ENCODE results near the gene KIZ.

Gene KIZ

DNA sequence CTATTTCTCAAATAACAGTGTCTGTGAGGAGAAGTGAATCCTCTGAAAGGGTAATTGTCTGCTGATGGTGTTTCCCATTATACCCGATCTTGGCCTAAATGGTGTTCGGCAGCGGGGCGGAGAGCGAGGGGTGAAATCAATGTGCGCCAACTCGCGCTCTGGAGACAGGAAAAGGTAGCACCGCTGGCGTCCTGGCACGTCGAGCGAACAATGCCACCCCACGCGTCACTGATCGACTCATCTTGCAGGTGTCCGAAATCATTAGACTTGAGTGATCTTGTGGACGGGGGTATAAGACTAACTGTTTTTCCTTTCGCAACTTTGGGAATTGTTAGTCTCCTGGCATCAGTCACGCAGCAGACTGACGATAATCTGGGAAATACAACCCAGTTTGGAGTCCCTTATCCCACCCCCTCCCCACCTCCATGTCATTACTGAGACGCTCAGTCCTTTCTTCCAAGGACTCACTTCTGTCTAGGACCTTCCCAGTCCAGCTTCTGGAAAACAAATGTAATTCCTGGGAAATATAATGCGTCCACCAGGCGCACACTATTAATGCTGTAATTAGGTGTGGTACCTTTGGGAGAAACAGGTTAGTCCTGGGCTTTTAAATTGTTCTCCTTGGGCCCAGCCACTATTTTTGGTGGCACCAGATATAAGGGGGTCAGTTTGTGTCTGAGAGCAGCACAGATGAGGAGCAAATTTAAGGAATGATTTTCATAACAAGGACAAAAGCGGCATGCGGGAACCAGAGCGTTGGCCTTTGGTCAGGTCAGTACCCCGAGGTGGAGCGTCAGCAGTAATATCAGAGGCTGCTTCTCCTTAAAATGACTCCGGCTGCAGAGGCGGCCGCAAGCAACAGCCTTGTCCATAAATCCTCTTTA is 22.1 kb upstream of the KIZ start:
- TF ChIP-seq CTCF (IDR thresholded peaks at IDR 0.05; ENCODE audit: borderline replicate concordance, extremely low read depth, low read length, poor library complexity, severe bottlenecking) (no peak), EZH2 (IDR thresholded peaks at IDR 0.05; ENCODE audit: borderline replicate concordance, low read depth, low read length, severe bottlenecking) (no peak)
- no peak for ATAC-seq (ENCODE audit: insufficient read depth, low read depth)
- Histone ChIP-seq H3K27me3 (ENCODE audit: insufficient read depth, low read length, poor library complexity) (peaks cover 15% of the 10 kb centered on the region), H3K79me2 (ENCODE audit: insufficient read depth, low read length) (no peaks in the 10 kb centered on the region), H3K36me3 (ENCODE audit: insufficient read depth, low read length) (no peaks in the 10 kb centered on the region), H3K9me3 (ENCODE audit: insufficient read depth, low read length, severe bottlenecking) (no peaks in the 10 kb centered on the region), H2AFZ (ENCODE audit: low read depth, low read length) (no peak overlapping the region), H3K4me1 (ENCODE audit: insufficient read depth, low read length) (no peaks in the 10 kb centered on the region), H3K4me2 (ENCODE audit: insufficient read depth, low read length) (no peak overlapping the region), H3K4me3 (ENCODE audit: low read depth in 1 of 2, low read length in 2 of 2) (no peak overlapping the region), H4K20me1 (ENCODE audit: insufficient read depth, low read length) (no peaks in the 10 kb centered on the region), H3K9ac (ENCODE audit: low read depth, low read length) (no peak overlapping the region), H3K27ac (ENCODE audit: low read length) (no peak overlapping the region)
- no peak for DNase-seq

DNA sequence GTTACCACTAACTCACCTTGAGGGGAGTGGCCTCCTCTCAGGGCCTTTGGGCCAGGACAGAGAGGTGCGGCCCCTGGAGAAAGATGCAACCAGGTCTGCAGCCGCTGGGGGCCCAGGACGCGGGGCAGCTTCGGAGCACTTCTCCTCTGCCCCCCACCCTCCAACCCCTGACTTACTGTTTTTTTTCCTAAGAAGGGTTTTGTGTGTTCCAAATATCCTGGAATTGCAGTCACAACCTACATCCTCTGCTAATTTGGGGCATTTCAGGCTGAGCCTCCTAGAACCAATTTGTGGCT is 21.5 kb upstream of the KIZ start:
- DNase-seq (no peak), ATAC-seq (ENCODE audit: insufficient read depth, low read depth) (no peak)
- H3K4me2 ChIP-seq (ENCODE audit: insufficient read depth, low read length): no peak overlapping the region
- H2AFZ ChIP-seq (ENCODE audit: low read depth, low read length): no peak overlapping the region
- H3K27me3 ChIP-seq (ENCODE audit: insufficient read depth, low read length, poor library complexity): peaks cover 9% of the 10 kb centered on the region
- no peaks in the 10 kb centered on the region for H3K4me1 ChIP-seq (ENCODE audit: insufficient read depth, low read length)
- no peaks in the 10 kb centered on the region for H3K9me3 ChIP-seq (ENCODE audit: insufficient read depth, low read length, severe bottlenecking)
- no peaks in the 10 kb centered on the region for H3K79me2 ChIP-seq (ENCODE audit: insufficient read depth, low read length)
- no peak overlapping the region for H3K4me3 ChIP-seq (ENCODE audit: low read depth in 1 of 2, low read length in 2 of 2)
- H4K20me1 ChIP-seq (ENCODE audit: insufficient read depth, low read length): no peaks in the 10 kb centered on the region
- H3K27ac ChIP-seq (ENCODE audit: low read length): no peak overlapping the region
- H3K36me3 ChIP-seq (ENCODE audit: insufficient read depth, low read length): no peaks in the 10 kb centered on the region
- TF ChIP-seq CTCF (IDR thresholded peaks at IDR 0.05; ENCODE audit: borderline replicate concordance, extremely low read depth, low read length, poor library complexity, severe bottlenecking): no peak
- TF ChIP-seq EZH2 (IDR thresholded peaks at IDR 0.05; ENCODE audit: borderline replicate concordance, low read depth, low read length, severe bottlenecking): no peak
- H3K9ac ChIP-seq (ENCODE audit: low read depth, low read length): no peak overlapping the region

- Histone ChIP-seq H4K20me1 (ENCODE audit: insufficient read depth, low read length) (no peaks in the 10 kb centered on the region), H3K79me2 (ENCODE audit: insufficient read depth, low read length) (no peaks in the 10 kb centered on the region), H3K27me3 (ENCODE audit: insufficient read depth, low read length, poor library complexity) (peaks cover 4% of the 10 kb centered on the region)
Measured at GRCh38 chr20:21104921-21105320, 21.0 kb upstream of the KIZ start.

More at GRCh38 chr20:21104921-21105320, 21.0 kb upstream of the KIZ start:
- no peak for DNase-seq
- H3K4me3 ChIP-seq (ENCODE audit: low read depth in 1 of 2, low read length in 2 of 2): no peak overlapping the region
- no peaks in the 10 kb centered on the region for H3K4me1 ChIP-seq (ENCODE audit: insufficient read depth, low read length)
- no peak for TF ChIP-seq CTCF (IDR thresholded peaks at IDR 0.05; ENCODE audit: borderline replicate concordance, extremely low read depth, low read length, poor library complexity, severe bottlenecking)
- no peak for TF ChIP-seq EZH2 (IDR thresholded peaks at IDR 0.05; ENCODE audit: borderline replicate concordance, low read depth, low read length, severe bottlenecking)
- no peak overlapping the region for H2AFZ ChIP-seq (ENCODE audit: low read depth, low read length)
- no peaks in the 10 kb centered on the region for H3K9me3 ChIP-seq (ENCODE audit: insufficient read depth, low read length, severe bottlenecking)
- H3K36me3 ChIP-seq (ENCODE audit: insufficient read depth, low read length): no peaks in the 10 kb centered on the region
- no peak for ATAC-seq (ENCODE audit: insufficient read depth, low read depth)
- H3K4me2 ChIP-seq (ENCODE audit: insufficient read depth, low read length): no peak overlapping the region
- no peak overlapping the region for H3K9ac ChIP-seq (ENCODE audit: low read depth, low read length)
- H3K27ac ChIP-seq (ENCODE audit: low read length): no peak overlapping the region

Measured in DND-41 (cell line).